Measurements from ENCODE around the gene PAX8. TPM values are rescaled to one million over a fixed set of nuclear protein-coding genes. Genes with fewer than 3 reads are reported as not detected.

The PAX8 gene
- total RNA-seq, 1 donor, result 2.9 TPM

- Histone ChIP-seq H3K36me3 (ENCODE audit: insufficient read depth, low read length) (no peaks in the 10 kb centered on the region), H3K27me3 (ENCODE audit: insufficient read depth, low read length) (no peaks in the 10 kb centered on the region), H3K79me2 (ENCODE audit: insufficient read depth, low read length) (no peaks in the 10 kb centered on the region), H2AFZ (ENCODE audit: low read length) (peak overlapping the region; percentile 88), H3K9me3 (ENCODE audit: low read depth, low read length) (no peaks in the 10 kb centered on the region), H3K4me1 (ENCODE audit: insufficient read depth, low read length) (no peaks in the 10 kb centered on the region), H3K4me3 (ENCODE audit: insufficient read depth, low read length) (no peak overlapping the region), H4K20me1 (ENCODE audit: insufficient read depth, low read length) (no peaks in the 10 kb centered on the region), H3K4me2 (ENCODE audit: insufficient read depth, low read length) (no peak overlapping the region), H3K27ac (ENCODE audit: low read depth, low read length) (no peak overlapping the region)
- DNase-seq (ENCODE audit: insufficient read length, low spot score, missing footprints), result peak; percentile 95
- TF ChIP-seq, protein P1, sequence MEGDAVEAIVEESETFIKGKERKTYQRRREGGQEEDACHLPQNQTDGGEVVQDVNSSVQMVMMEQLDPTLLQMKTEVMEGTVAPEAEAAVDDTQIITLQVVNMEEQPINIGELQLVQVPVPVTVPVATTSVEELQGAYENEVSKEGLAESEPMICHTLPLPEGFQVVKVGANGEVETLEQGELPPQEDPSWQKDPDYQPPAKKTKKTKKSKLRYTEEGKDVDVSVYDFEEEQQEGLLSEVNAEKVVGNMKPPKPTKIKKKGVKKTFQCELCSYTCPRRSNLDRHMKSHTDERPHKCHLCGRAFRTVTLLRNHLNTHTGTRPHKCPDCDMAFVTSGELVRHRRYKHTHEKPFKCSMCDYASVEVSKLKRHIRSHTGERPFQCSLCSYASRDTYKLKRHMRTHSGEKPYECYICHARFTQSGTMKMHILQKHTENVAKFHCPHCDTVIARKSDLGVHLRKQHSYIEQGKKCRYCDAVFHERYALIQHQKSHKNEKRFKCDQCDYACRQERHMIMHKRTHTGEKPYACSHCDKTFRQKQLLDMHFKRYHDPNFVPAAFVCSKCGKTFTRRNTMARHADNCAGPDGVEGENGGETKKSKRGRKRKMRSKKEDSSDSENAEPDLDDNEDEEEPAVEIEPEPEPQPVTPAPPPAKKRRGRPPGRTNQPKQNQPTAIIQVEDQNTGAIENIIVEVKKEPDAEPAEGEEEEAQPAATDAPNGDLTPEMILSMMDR (IDR thresholded peaks at IDR 0.05; ENCODE audit: extremely low read depth, low read depth, low read length), result peak; percentile 99
Measured at GRCh38 chr2:113248997-113249770, 29.5 kb downstream of the PAX8 start.

DNA sequence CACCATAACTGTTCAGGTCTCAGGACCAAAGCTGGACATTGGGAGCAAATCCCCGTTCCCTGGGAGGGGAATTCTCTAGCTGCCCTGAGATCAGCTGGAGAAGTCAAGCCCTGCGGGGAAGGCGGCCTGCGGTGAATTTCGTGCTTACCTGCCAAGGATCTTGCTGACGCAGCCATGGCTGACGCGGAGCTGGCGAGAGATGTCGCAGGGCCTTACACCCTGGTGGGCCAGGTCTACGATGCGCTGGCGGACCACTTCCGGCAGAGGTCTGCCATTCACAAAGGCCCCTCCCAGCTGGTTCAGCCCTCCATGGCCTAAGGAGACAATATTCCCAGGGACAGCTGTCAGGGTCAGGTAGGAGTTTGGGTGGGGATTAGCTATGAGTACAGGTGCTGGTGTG is 32.1 kb downstream of the PAX8 start:
- TF ChIP-seq, protein P1 (IDR thresholded peaks at IDR 0.05; ENCODE audit: extremely low read depth, low read depth, low read length), result no peak
- Histone ChIP-seq H4K20me1 (ENCODE audit: insufficient read depth, low read length) (no peaks in the 10 kb centered on the region), H2AFZ (ENCODE audit: low read length) (no peak overlapping the region), H3K27me3 (ENCODE audit: insufficient read depth, low read length) (no peaks in the 10 kb centered on the region), H3K4me2 (ENCODE audit: insufficient read depth, low read length) (no peak overlapping the region), H3K4me1 (ENCODE audit: insufficient read depth, low read length) (peaks cover 1% of the 10 kb centered on the region), H3K36me3 (ENCODE audit: insufficient read depth, low read length) (no peaks in the 10 kb centered on the region), H3K4me3 (ENCODE audit: insufficient read depth, low read length) (no peak overlapping the region), H3K79me2 (ENCODE audit: insufficient read depth, low read length) (no peaks in the 10 kb centered on the region), H3K9me3 (ENCODE audit: low read depth, low read length) (no peaks in the 10 kb centered on the region), H3K27ac (ENCODE audit: low read depth, low read length) (no peak overlapping the region)
- DNase-seq (ENCODE audit: insufficient read length, low spot score, missing footprints), result no peak

DNA sequence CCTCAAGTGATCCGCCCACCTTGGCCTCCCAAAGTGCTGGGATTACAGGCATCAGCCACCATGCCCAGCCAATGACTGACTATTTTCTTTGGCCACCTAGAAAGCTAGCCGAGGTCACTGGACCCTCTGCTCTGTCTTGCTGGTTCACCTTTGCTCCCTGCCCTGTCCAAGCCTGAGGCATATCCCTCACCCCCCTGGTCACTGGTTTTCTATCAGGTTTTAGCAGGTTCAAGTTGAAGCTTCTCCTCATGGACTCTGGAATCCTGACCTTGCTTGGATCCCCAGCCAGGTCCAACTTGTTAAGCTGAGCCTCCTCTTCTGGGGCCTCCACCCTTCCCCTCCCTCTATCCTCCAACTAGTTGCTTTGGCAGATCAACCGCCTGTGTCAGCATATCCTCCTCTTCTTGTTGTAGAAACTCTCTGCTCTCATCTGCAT is 33.4 kb downstream of the PAX8 start:
- DNase-seq (ENCODE audit: insufficient read length, low spot score, missing footprints), result no peak
- no peaks in the 10 kb centered on the region for H3K79me2 ChIP-seq (ENCODE audit: insufficient read depth, low read length)

DNA sequence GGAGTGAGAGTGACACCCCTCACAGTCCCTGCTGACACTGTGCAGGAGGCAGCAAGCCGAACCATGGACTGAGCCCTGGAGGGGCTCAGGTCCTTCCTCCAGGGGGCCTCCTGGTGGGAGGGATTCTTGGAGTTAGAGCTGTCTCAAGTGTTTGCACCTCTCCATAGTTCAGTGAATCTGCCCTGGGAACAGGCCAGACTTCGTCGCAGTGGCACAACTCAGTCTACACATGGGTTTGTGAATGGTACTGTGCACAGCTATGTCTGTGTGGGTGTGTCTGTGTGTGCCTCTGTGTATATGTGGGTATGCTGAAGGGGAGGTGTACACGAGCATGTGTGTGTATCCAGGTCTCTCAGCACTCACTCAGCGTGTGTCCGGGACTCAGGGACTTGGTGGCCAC is 36.4 kb downstream of the PAX8 start:
- Histone ChIP-seq H3K4me2 (ENCODE audit: insufficient read depth, low read length) (no peak overlapping the region), H3K9me3 (ENCODE audit: low read depth, low read length) (no peaks in the 10 kb centered on the region), H3K27me3 (ENCODE audit: insufficient read depth, low read length) (no peaks in the 10 kb centered on the region), H3K36me3 (ENCODE audit: insufficient read depth, low read length) (no peaks in the 10 kb centered on the region), H4K20me1 (ENCODE audit: insufficient read depth, low read length) (no peaks in the 10 kb centered on the region), H2AFZ (ENCODE audit: low read length) (no peak overlapping the region), H3K79me2 (ENCODE audit: insufficient read depth, low read length) (no peaks in the 10 kb centered on the region), H3K4me1 (ENCODE audit: insufficient read depth, low read length) (peaks cover 25% of the 10 kb centered on the region), H3K4me3 (ENCODE audit: insufficient read depth, low read length) (no peak overlapping the region), H3K27ac (ENCODE audit: low read depth, low read length) (no peak overlapping the region)
- no peak for DNase-seq (ENCODE audit: insufficient read length, low spot score, missing footprints)
- TF ChIP-seq, protein P1 (IDR thresholded peaks at IDR 0.05; ENCODE audit: extremely low read depth, low read depth, low read length), result no peak

More for the DNA sequence above, 33.4 kb downstream of the PAX8 start:
- Histone ChIP-seq H3K4me1 (ENCODE audit: insufficient read depth, low read length) (peaks cover 14% of the 10 kb centered on the region), H3K27me3 (ENCODE audit: insufficient read depth, low read length) (no peaks in the 10 kb centered on the region), H4K20me1 (ENCODE audit: insufficient read depth, low read length) (no peaks in the 10 kb centered on the region), H2AFZ (ENCODE audit: low read length) (peak overlapping the region; percentile 60), H3K4me3 (ENCODE audit: insufficient read depth, low read length) (no peak overlapping the region), H3K9me3 (ENCODE audit: low read depth, low read length) (no peaks in the 10 kb centered on the region), H3K27ac (ENCODE audit: low read depth, low read length) (no peak overlapping the region), H3K4me2 (ENCODE audit: insufficient read depth, low read length) (no peak overlapping the region), H3K36me3 (ENCODE audit: insufficient read depth, low read length) (no peaks in the 10 kb centered on the region)
- TF ChIP-seq, protein P1 (IDR thresholded peaks at IDR 0.05; ENCODE audit: extremely low read depth, low read depth, low read length), result no peak

Data from osteoblast (primary cell).